NCI-H2196 (cell line): ENCODE data around the gene AOC1.
"Not testable (repeated sequence)": the region's sequence is repeated elsewhere in the genome, so short reads cannot be mapped to it uniquely, and the experiment has no call there.

ENCODE experiments used
- DNase-seq: peaks from one replicate; lab custom pipeline; 2025; ENCODE audit not compliant: unreplicated experiment; lab: John Stamatoyannopoulos, UW

The AOC1 gene

GRCh38 chr7:150852371-150852905 is at the start of gene AOC1:
TSS of gene AOC1 (plus strand) at chr7:150852517. CDS start at chr7:150856471, 3,954 bp downstream.
- no peak for DNase-seq

- peak; percentile 9 for DNase-seq
These were observed 49.0 kb upstream of the AOC1 start for GRCh38 chr7:150803161-150803860.

GRCh38 chr7:150804802-150805201 is 47.5 kb upstream of the AOC1 start:
- DNase-seq: no peak

DNA sequence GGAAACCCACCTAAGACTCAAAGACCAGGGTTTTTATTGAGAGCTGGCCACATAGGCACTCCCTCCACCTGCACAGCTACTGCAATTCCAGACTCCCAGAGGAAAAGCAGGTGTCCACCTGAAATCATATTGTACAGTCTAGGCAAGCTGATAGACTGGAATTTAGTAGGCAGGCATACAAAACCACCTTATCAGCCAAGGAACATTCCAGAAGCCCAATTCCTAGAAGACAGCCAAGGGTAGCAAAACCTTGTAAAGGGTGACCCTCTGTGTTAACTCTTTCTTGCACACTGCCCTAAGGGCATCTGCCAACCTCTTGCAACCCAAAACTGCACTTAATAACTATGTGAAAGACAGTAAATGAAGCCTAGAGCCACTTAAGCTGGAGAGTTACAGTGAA is 46.5 kb upstream of the AOC1 start:
- no peak for DNase-seq

DNA sequence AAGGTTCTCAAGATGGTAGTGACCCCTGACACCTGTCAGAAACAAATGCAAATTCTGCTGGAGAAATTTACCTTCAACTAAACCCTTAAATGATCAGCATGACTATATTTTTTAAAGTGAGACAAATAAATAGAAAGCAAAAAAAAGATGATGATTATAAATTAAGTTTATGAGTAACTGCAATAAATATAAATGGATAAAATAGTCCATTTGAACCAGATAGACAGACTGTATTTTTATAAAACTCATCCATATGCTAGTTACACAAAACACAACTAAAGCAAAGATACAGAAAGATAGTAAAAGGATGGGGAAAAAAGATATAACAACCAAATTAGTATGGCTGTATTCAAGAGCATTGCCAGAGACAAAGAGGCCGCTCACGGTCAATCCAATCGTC is 45.9 kb upstream of the AOC1 start:
- DNase-seq: no peak

- no peak for DNase-seq
These were observed 45.5 kb upstream of the AOC1 start for GRCh38 chr7:150806863-150807262.

DNA sequence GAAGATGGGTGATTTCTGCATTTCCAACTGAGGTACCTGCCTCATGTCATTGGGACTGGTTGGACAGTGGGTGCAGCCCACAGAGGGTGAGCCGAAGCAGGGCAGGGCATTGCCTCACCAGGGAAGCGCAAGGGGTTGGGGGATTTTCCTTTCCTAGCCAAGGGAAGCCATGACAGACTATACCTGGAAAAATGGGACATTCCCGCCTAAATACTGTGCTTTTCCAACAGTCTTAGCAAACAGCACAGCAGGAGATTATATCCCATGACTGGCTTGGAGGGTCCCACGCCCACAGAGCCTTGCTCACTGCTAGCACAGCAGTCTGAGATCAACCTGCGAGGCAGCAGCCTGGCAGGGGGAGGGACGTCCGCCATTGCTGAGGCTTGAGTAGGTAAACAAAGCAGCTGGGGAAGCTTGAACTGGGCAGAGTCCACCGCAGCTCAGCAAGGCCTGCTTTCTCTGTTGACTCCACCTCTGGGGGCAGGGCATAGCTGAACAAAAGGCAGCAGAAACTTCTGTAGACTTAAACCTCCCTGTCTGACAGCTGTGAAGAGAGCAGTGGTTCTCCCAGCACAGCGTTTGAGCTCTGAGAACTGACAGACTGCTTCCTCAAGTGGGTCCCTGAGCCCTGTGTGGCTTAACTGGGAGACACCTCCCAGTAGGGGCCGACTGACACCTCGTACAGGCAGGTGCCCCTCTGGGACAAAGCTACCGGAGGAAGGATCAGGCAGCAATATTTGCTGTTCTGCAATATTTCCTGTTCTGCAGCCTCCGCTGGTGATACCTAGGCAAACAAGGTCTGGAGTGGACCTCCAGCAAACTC is 44.5 kb upstream of the AOC1 start:
- not testable (repeated sequence) for DNase-seq

DNA sequence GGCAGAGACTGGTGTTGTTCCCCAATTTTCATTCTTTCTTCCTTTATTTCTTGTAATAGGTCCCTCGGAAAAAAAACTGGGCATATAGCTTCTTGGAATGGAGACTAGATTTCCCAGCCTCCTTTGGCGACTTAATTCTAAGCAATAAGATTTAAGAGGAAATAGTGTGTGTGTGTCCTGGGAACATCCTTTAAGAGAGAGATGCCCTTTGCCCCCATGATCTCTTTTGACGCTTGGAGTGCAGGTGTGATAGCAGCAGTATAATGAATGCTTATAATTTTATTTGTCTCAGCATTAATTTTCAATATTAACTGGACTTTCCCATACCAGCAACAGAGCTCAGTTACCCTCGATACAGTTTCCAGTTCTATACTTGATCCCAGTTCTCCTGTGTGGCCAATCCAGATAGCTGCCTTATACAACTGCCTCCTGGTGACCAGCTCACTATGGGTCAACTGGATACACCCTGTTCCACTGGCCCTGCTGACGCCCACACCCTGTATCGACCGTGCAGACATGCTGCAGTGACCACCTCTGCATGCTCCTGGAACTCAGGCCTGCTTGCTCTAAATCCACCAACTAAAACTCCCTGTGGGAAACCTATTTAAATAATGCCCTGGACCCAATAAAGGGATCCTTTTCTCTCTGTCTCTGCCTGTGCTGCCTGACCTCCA is 37.9 kb upstream of the AOC1 start:
- no peak for DNase-seq

DNA sequence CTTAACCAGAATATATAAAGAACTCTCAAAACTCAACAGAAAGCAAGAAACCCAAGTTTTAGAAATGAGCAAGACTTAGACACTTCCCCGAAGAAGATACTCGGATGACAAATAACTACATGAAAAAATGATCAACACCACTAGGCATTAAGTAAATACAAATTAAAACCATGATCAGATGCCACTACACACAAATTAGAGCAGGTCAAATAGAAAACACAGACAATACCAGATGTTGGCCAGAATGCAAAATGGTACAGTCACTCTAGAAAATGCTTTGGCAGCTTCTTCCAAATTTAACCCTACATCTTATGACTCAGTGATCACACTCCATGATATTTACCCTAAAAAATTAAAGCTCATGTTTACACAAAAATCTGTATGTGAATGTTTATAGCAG is 33.3 kb upstream of the AOC1 start:
- DNase-seq: no peak

GRCh38 chr7:150820148-150820547 is 32.2 kb upstream of the AOC1 start:
- DNase-seq: no peak

- DNase-seq: no peak
These were observed 31.6 kb upstream of the AOC1 start for GRCh38 chr7:150820578-150821198.

DNA sequence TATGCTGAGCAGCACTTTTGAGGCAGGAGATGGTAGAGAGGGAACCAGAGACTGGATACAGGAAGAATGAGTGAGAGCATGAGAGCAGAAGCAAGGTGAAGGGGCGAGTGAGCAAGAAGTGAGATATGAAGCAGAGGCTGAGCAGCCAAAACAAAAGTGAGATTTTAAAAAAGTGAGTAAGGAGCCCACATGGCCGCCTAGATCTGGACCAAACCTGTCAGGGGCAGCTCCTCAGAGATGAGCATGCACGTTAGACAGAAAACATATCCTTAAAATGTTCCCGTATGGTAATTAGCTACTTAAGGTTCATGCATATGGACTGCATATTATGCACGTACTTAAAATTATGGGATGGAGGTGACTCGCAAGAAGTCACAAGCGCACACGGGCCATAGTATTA is 29.3 kb upstream of the AOC1 start:
- DNase-seq: no peak

DNA sequence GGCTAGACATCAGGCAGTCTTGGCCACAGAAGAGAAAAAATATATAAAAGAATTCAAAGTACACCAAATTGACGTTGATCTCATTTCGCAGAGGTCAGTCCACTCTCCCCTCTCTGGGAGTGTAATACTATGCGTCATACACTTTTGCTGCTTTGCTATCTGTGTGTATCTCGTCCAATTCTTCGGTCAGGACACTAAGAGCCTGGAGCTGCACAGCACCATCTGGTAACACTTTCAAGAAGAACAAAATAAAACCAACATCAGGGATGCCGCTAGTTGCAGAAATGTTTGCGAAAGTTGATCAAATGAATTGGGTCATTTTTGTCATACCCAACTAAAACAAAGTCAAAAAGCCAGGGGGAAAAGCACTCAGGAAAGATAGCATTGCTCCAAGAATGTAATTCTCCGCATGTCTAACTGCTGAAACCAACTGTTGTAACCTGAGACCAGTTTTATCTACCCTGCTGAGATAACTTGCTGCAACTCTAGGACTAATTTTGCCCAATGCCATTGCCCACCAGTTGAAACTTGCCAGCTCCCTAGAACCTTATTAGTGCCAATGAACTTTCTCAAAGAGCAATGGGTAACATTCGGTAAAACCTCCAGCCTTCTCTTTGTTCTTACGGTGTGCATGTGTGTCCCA is 28.7 kb upstream of the AOC1 start:
- DNase-seq: no peak

GRCh38 chr7:150824379-150825177 is 27.7 kb upstream of the AOC1 start:
- no peak for DNase-seq

- no peak for DNase-seq
These were observed 26.1 kb upstream of the AOC1 start for GRCh38 chr7:150826061-150826849.

GRCh38 chr7:150828384-150828783 is 23.9 kb upstream of the AOC1 start:
- DNase-seq: no peak

GRCh38 chr7:150829426-150829825 is 22.9 kb upstream of the AOC1 start:
- DNase-seq: no peak

- peak; percentile 66 for DNase-seq
These were observed 21.4 kb upstream of the AOC1 start for GRCh38 chr7:150830937-150831336.

- no peak for DNase-seq
These were observed 20.5 kb upstream of the AOC1 start for GRCh38 chr7:150831851-150832250.
